Ovary (tissue), 9 donors: ENCODE measurements around the gene HBQ1. TPM values are rescaled to one million over a fixed set of nuclear protein-coding genes. Genes with fewer than 3 reads are reported as not detected.
"Not testable (repeated sequence)": the region's sequence is repeated elsewhere in the genome, so short reads cannot be mapped to it uniquely, and the experiment has no call there.

Source experiments
- DNase-seq, 5 donors: peaks; one replicate each; pipeline ENCODE4 v3.0.0-alpha.2; 2019 to 2020
- H3K27ac ChIP-seq, 2 donors: fragments of 200-600 bp; one replicate each; pipeline versions ENCODE4 v1.5.1 to v1.8.0; 2019 to 2022
- H3K27me3 ChIP-seq: fragments of 200-600 bp; one replicate; pipeline ENCODE4 v1.8.0; 2022
- H3K36me3 ChIP-seq: fragments of 200-600 bp; sonication (generic); one replicate; pipeline ENCODE4 v1.5.1; 2019
- H3K4me1 ChIP-seq: one replicate; pipeline ENCODE4 v1.8.1; 2013; ENCODE audit warnings: mild to moderate bottlenecking, moderate library complexity; ENCODE audit not compliant: insufficient read depth
- H3K4me3 ChIP-seq: fragments of 200-600 bp; sonication (generic); one replicate; pipeline ENCODE4 v1.5.1; 2017
- H3K9me3 ChIP-seq, 2 donors: fragments of 200-600 bp in 1 of 2; sonication (generic) in 1 of 2; one replicate each; pipeline versions ENCODE4 v1.5.1 to v1.8.1; 2013 to 2019; ENCODE audit warnings: mild to moderate bottlenecking in 1 of 2, moderate library complexity in 1 of 2
- CTCF ChIP-seq, 3 donors: fragments of 450-650 bp in 2 of 3; fragments of 200-600 bp in 1 of 3; IDR thresholded peaks; one replicate each; pipeline versions ENCODE4 v1.5.1 to v1.8.0; 2016 to 2022; ENCODE audit warnings: antibody characterized with exemption in 3 of 3, mild to moderate bottlenecking in 1 of 3
- EP300 ChIP-seq: sonication (generic); formaldehyde crosslinking; IDR thresholded peaks from one replicate; pipeline ENCODE4 v1.6.1; 2017; ENCODE audit warnings: antibody characterized with exemption
- POLR2A ChIP-seq: fragments of 450-650 bp; IDR thresholded peaks from one replicate; pipeline ENCODE4 v1.6.1; 2017; ENCODE audit warnings: antibody characterized with exemption, mild to moderate bottlenecking, moderate library complexity
- WGBS, 3 donors: extraction: QIAGEN DNeasy Blood & Tissue Kit in 1 of 3; methylation state at CpG; one replicate each; pipeline versions ENCODE4 v1.1.5 to v1.1.7; 2013 to 2017; 5-methylcytosine and 5-hydroxymethylcytosine counted together
- intact Hi-C, 4 donors: fragments of 100-400 bp; cut with DNase I; formaldehyde crosslinking; loops; one replicate each; pipeline versions ENCODE4 v1.11.0 to v1.15.1; 2022 to 2023
- polyA plus RNA-seq, 2 donors: library from polyadenylated mRNA; stranded (reverse); fragments of 200-250 nt in 1 of 2; fragments of 350-450 nt in 1 of 2; fragmentation: Illumina TruSeq in 1 of 2; extraction: RNeasy Lipid Tissue Mini Kit (QIAGEN cat#74804) in 1 of 2; gene quantifications; one replicate each; pipeline ENCODE4 v1.2.3, GENCODE V29; 2013 to 2014
- total RNA-seq, 7 donors: library from RNA; depleted of rRNA in 2 of 7; stranded (reverse); fragments of >200 nt in 2 of 7; fragmentation: NEBNext Ultra II Directional in 3 of 7; extraction: Animal tissue kit (Norgen Biotek cat#: 25700) in 3 of 7; gene quantifications; one replicate each; pipeline versions ENCODE4 v1.1.0 to v1.2.4, GENCODE V29; 2016 to 2023
- donor health status: DM: no; HTN: no; CAD: no; lungs with moderate emphysema.
- donor health status: DM: no; HTN: no; CAD: no.
- donor health status: Bipolar disorder and iron deficiency.
- donor health status: DM: yes; HTN: yes; CAD: no.
- donor health status: DM: no; HTN: no; CAD: no.
- donor health status: DM: yes; HTN: yes; CAD: no.

Gene HBQ1
- total and polyA plus RNA-seq, 9 donors: 0.29 TPM; not detected in 8

- no peak for DNase-seq
- Histone ChIP-seq H3K27me3 (no peaks in the 10 kb centered on the region), H3K36me3 (no peaks in the 10 kb centered on the region), H3K9me3 (no peaks in the 10 kb centered on the region), H3K4me1 (peaks cover 4% of the 10 kb centered on the region), H3K4me3 (no peak overlapping the region), H3K27ac (no peak overlapping the region)
- TF ChIP-seq EP300 (no peak), POLR2A (no peak), CTCF (IDR thresholded peaks at IDR 0.05) (no peak)
- intact Hi-C loops: no loop called here
- WGBS, 3 donors: 41 to 56% (median 52%) methylated on average over 6 of the region's 6 CpGs
Observed at GRCh38 chr16:159136-159849, 21.0 kb upstream of the HBQ1 start.

GRCh38 chr16:160242-160641, 20.0 kb upstream of the HBQ1 start:
- H3K4me3 ChIP-seq, H3K36me3 ChIP-seq, H3K27ac ChIP-seq, DNase-seq, intact Hi-C loops, H3K9me3 ChIP-seq, H3K27me3 ChIP-seq, H3K4me1 ChIP-seq: not testable (repeated sequence)
- WGBS, 3 donors: 63 to 100% (median 70%) methylated on average over 2 to 20 of the region's 20 CpGs

- H3K36me3 ChIP-seq: no peaks in the 10 kb centered on the region
- 57 to 69% (median 62%) methylated on average over 14 to 18 of the region's 18 CpGs for WGBS, 3 donors
- TF ChIP-seq POLR2A (no peak), CTCF (IDR thresholded peaks at IDR 0.05) (no peak), EP300 (no peak)
- H3K9me3 ChIP-seq: no peaks in the 10 kb centered on the region
- no peak overlapping the region for H3K4me3 ChIP-seq
- no peaks in the 10 kb centered on the region for H3K27me3 ChIP-seq
- H3K27ac ChIP-seq: no peak overlapping the region
- no peak for DNase-seq
- intact Hi-C loops: no loop called here
- peaks cover 3% of the 10 kb centered on the region for H3K4me1 ChIP-seq
Observed at GRCh38 chr16:160691-161190, 19.5 kb upstream of the HBQ1 start.

GRCh38 chr16:162271-162991, 17.8 kb upstream of the HBQ1 start:
- intact Hi-C loops: no loop called here
- no peaks in the 10 kb centered on the region for H3K36me3 ChIP-seq
- no peaks in the 10 kb centered on the region for H3K9me3 ChIP-seq
- 81 to 87% (median 82%) methylated on average over 13 of the region's 13 CpGs for WGBS, 3 donors
- no peak overlapping the region for H3K4me3 ChIP-seq
- H3K27me3 ChIP-seq: no peaks in the 10 kb centered on the region
- H3K27ac ChIP-seq: no peak overlapping the region
- TF ChIP-seq EP300 (no peak), CTCF (IDR thresholded peaks at IDR 0.05) (no peak), POLR2A (no peak)
- DNase-seq: no peak
- peaks cover 8% of the 10 kb centered on the region for H3K4me1 ChIP-seq

GRCh38 chr16:163139-163538, 17.1 kb upstream of the HBQ1 start:
- H3K4me3 ChIP-seq, H3K27me3 ChIP-seq, H3K27ac ChIP-seq, intact Hi-C loops, H3K4me1 ChIP-seq, DNase-seq, H3K36me3 ChIP-seq, H3K9me3 ChIP-seq: not testable (repeated sequence)
- WGBS, 3 donors: 88 to 94% (median 90%) methylated on average over 6 to 10 of the region's 10 CpGs

- H3K27ac ChIP-seq, H3K4me1 ChIP-seq, H3K4me3 ChIP-seq, H3K9me3 ChIP-seq, H3K36me3 ChIP-seq, intact Hi-C loops, H3K27me3 ChIP-seq, DNase-seq: not testable (repeated sequence)
- WGBS, 3 donors: 35 to 59% (median 58%) methylated on average over 2 to 3 of the region's 3 CpGs
Observed at GRCh38 chr16:163696-164095, 16.6 kb upstream of the HBQ1 start.

- WGBS, 3 donors: no CpG with 5 or more reads among the region's 80 CpGs
- H3K4me1 ChIP-seq, H3K36me3 ChIP-seq, DNase-seq, intact Hi-C loops, H3K9me3 ChIP-seq, H3K27me3 ChIP-seq, H3K4me3 ChIP-seq, H3K27ac ChIP-seq: not testable (repeated sequence)
Observed at GRCh38 chr16:164134-164823, 16.0 kb upstream of the HBQ1 start.
